LoVo (cell line): ENCODE data around the gene SLC9A9.

Experiments
- DNase-seq: peaks from one replicate; pipeline ENCODE4 v3.0.0-alpha.2; 2016; ENCODE audit warnings: low spot score

The SLC9A9 gene

GRCh38 chr3:143247073-143247472, 601.2 kb downstream of the SLC9A9 start:
- DNase-seq = no peak

GRCh38 chr3:143245692-143246091, 602.6 kb downstream of the SLC9A9 start:
- DNase-seq = no peak

GRCh38 chr3:143244516-143245063, 603.7 kb downstream of the SLC9A9 start:
- DNase-seq = no peak

- no peak for DNase-seq
Observed at GRCh38 chr3:143243686-143244085, 604.6 kb downstream of the SLC9A9 start.

- no peak for DNase-seq
Observed at GRCh38 chr3:143242691-143243090, 605.6 kb downstream of the SLC9A9 start.

- no peak for DNase-seq
Observed at GRCh38 chr3:143242101-143242500, 606.2 kb downstream of the SLC9A9 start.

- DNase-seq = no peak
Observed at GRCh38 chr3:143241481-143241951, 606.8 kb downstream of the SLC9A9 start.

GRCh38 chr3:143240886-143241285, 607.4 kb downstream of the SLC9A9 start:
- DNase-seq = no peak

- DNase-seq = no peak
Observed at GRCh38 chr3:143239031-143239430, 609.2 kb downstream of the SLC9A9 start.

GRCh38 chr3:143237077-143237627, 611.1 kb downstream of the SLC9A9 start:
- DNase-seq = no peak

GRCh38 chr3:143236226-143236964, 611.9 kb downstream of the SLC9A9 start:
- no peak for DNase-seq

GRCh38 chr3:143235614-143236204, 612.6 kb downstream of the SLC9A9 start:
- DNase-seq = no peak

GRCh38 chr3:143234526-143234925, 613.7 kb downstream of the SLC9A9 start:
- DNase-seq = no peak

- DNase-seq = no peak
Observed at GRCh38 chr3:143232981-143233380, 615.3 kb downstream of the SLC9A9 start.

GRCh38 chr3:143228405-143228804, 619.9 kb downstream of the SLC9A9 start:
- no peak for DNase-seq

GRCh38 chr3:143226678-143227291, 621.5 kb downstream of the SLC9A9 start:
- DNase-seq = no peak

- DNase-seq = no peak
Observed at GRCh38 chr3:143224716-143225115, 623.6 kb downstream of the SLC9A9 start.

GRCh38 chr3:143222981-143223380, 625.3 kb downstream of the SLC9A9 start:
- no peak for DNase-seq

- DNase-seq = no peak
Observed at GRCh38 chr3:143222505-143222904, 625.8 kb downstream of the SLC9A9 start.

GRCh38 chr3:143221446-143221845, 626.8 kb downstream of the SLC9A9 start:
- no peak for DNase-seq

- DNase-seq = no peak
Observed at GRCh38 chr3:143220741-143221140, 627.5 kb downstream of the SLC9A9 start.

GRCh38 chr3:143218166-143218835, 630.0 kb downstream of the SLC9A9 start:
- DNase-seq = no peak
